GM13976 (cell line): ENCODE data around the gene PPP1R18.
A peak's percentile ranks its signal among the peaks of the same experiment; 100 is the strongest.
"Not testable (repeated sequence)": the region's sequence is repeated elsewhere in the genome, so short reads cannot be mapped to it uniquely, and the experiment has no call there.

Experiments used
- DNase-seq: peaks from one replicate; pipeline ENCODE4 v3.0.0; 2012; ENCODE audit warnings: low spot score
- CTCF ChIP-seq: IDR thresholded peaks from 2 replicates; pipeline ENCODE4 v1.5.1; 2012; ENCODE audit warnings: borderline replicate concordance, mild to moderate bottlenecking; ENCODE audit not compliant: insufficient read depth; ENCODE audit errors: extremely low read depth, missing control alignments, control extremely low read depth
- in situ Hi-C: fragments of 300-500 bp; cut with MboI; formaldehyde crosslinking; loops from one replicate; pipeline ENCODE4 v1.12.0; 2022; ENCODE audit warnings: low sequenced_read_pairs, mixed read lengths, inconsistent platforms; ENCODE audit not compliant: unreplicated experiment

Gene PPP1R18

GRCh38 chr6:30721198-30722024 is 35.0 kb upstream of the PPP1R18 start:
- peak; percentile 25 for TF ChIP-seq CTCF
- DNase-seq: peak; percentile 92
- in situ Hi-C loops: no loop called here

- in situ Hi-C loops: no loop called here
- no peak for DNase-seq
- TF ChIP-seq CTCF: no peak
Measured at GRCh38 chr6:30720738-30721197, 34.3 kb upstream of the PPP1R18 start.

GRCh38 chr6:30719791-30720737 is 33.6 kb upstream of the PPP1R18 start, which contains the start of gene TUBB:
TSS of gene TUBB (plus strand) at chr6:30720352. CDS start at chr6:30720507, 155 bp downstream.
- in situ Hi-C loops: no loop called here
- peak; percentile 88 for DNase-seq
- no peak for TF ChIP-seq CTCF

GRCh38 chr6:30719356-30719755 is 32.9 kb upstream of the PPP1R18 start:
- in situ Hi-C loops: no loop called here
- no peak for TF ChIP-seq CTCF
- no peak for DNase-seq

- in situ Hi-C loops: not testable (repeated sequence)
Measured at GRCh38 chr6:30717845-30718720, 31.6 kb upstream of the PPP1R18 start.

GRCh38 chr6:30717129-30717844 is 30.8 kb upstream of the PPP1R18 start, which contains the start of gene MDC1:
TSS of gene MDC1 (minus strand) at chr6:30717281. CDS start at chr6:30715175, 2,106 bp downstream.
- peak; percentile 95 for DNase-seq
- no peak for TF ChIP-seq CTCF
- in situ Hi-C loops: no loop called here

More at GRCh38 chr6:30717845-30718720, 31.6 kb upstream of the PPP1R18 start:
- not testable (repeated sequence) for DNase-seq
